ENCODE data around the gene TYMP.

TYMP gene

DNA sequence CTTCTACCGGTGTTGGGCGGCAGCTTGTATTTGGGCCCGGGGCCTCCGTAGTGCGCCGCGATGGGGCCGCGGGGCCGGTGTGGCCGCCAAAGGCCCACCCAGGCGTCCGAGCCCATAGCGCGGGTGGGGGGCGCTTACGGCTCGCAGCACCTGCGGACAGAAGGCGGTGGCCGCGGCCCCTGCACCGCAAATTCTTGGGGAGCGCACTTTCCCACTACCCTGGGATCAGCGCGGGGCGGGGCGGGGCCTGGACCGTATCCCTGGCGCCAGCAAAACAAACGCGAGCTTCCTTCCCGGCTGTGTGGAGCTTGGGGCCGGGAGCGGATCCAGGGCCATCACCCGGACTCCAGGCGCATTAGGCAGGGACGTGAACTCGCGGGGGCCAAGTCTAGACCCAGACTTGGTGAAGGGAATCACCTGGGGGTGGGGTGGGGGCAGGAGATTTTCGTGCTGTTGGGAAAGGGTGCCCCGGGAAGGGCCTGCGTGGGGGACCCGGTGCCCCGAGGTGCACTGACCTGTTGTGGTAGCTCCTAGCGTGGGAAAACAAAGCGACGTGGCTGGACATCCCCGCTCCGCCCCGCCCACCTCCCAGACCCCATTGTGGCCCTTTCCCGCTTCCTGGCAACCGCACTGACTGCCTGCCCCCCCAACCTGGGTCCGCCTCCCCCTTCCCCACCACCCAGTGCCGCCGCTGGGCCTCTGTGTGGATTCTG lies 2.3 kb upstream of the TYMP start:
- peak overlapping the region; percentile 29; the same call in 1 of the 2 replicates for H3K27ac ChIP-seq
- H3K4me3 ChIP-seq (ENCODE audit: low read depth, low read length), result peak overlapping the region; percentile 71
- peak; percentile 65 for DNase-seq
- peaks cover 11% of the 10 kb centered on the region for H3K9me3 ChIP-seq (ENCODE audit: severe bottlenecking)
- no peaks in the 10 kb centered on the region for H3K36me3 ChIP-seq
- no peaks in the 10 kb centered on the region for H3K27me3 ChIP-seq (ENCODE audit: insufficient read depth, low read depth, severe bottlenecking)
- TF ChIP-seq CTCF (IDR thresholded peaks at IDR 0.05; ENCODE audit: low read depth, low read length), result no peak

GRCh38 chr22:50531546-50531961 lies 1.7 kb upstream of the TYMP start:
- peak overlapping the region; percentile 71 for H3K4me3 ChIP-seq (ENCODE audit: low read depth, low read length)
- no peak for TF ChIP-seq CTCF (IDR thresholded peaks at IDR 0.05; ENCODE audit: low read depth, low read length)
- peak; percentile 43 for DNase-seq

GRCh38 chr22:50530877-50531545 lies 1.2 kb upstream of the TYMP start:
- Histone ChIP-seq H3K9me3 (ENCODE audit: severe bottlenecking) (peaks cover 11% of the 10 kb centered on the region), H3K36me3 (no peaks in the 10 kb centered on the region), H3K27ac (no peak overlapping the region), H3K4me3 (ENCODE audit: low read depth, low read length) (no peak overlapping the region), H3K27me3 (ENCODE audit: insufficient read depth, low read depth, severe bottlenecking) (no peaks in the 10 kb centered on the region)
- no peak for TF ChIP-seq CTCF (IDR thresholded peaks at IDR 0.05; ENCODE audit: low read depth, low read length)
- DNase-seq, result no peak

More at GRCh38 chr22:50531546-50531961, 1.7 kb upstream of the TYMP start:
- H3K27ac ChIP-seq, result no peak overlapping the region; the same call in 1 of the 2 replicates
- no peaks in the 10 kb centered on the region for H3K27me3 ChIP-seq (ENCODE audit: insufficient read depth, low read depth, severe bottlenecking)
- H3K36me3 ChIP-seq, result no peaks in the 10 kb centered on the region
- H3K9me3 ChIP-seq (ENCODE audit: severe bottlenecking), result peaks cover 11% of the 10 kb centered on the region

GRCh38 chr22:50530580-50530876 lies 716 bp upstream of the TYMP start:
- H3K9me3 ChIP-seq (ENCODE audit: severe bottlenecking), result peaks cover 11% of the 10 kb centered on the region
- H3K36me3 ChIP-seq, result no peaks in the 10 kb centered on the region
- no peak overlapping the region for H3K27ac ChIP-seq
- no peak for DNase-seq
- no peak for TF ChIP-seq CTCF (IDR thresholded peaks at IDR 0.05; ENCODE audit: low read depth, low read length)
- H3K27me3 ChIP-seq (ENCODE audit: insufficient read depth, low read depth, severe bottlenecking), result no peaks in the 10 kb centered on the region
- H3K4me3 ChIP-seq (ENCODE audit: low read depth, low read length), result no peak overlapping the region

GRCh38 chr22:50529416-50529896 lies 356 bp downstream of the TYMP start:
- Histone ChIP-seq H3K9me3 (ENCODE audit: severe bottlenecking) (peaks cover 11% of the 10 kb centered on the region), H3K36me3 (peaks cover 3% of the 10 kb centered on the region), H3K27me3 (ENCODE audit: insufficient read depth, low read depth, severe bottlenecking) (no peaks in the 10 kb centered on the region), H3K27ac (no peak overlapping the region), H3K4me3 (ENCODE audit: low read depth, low read length) (no peak overlapping the region)
- no peak for DNase-seq
- no peak for TF ChIP-seq CTCF (IDR thresholded peaks at IDR 0.05; ENCODE audit: low read depth, low read length)
